DOHH2 (cell line): ENCODE measurements around the gene ZSCAN2.

Experiments
- EZH2phosphoT487 ChIP-seq: fragments of 200-600 bp; sonication (generic); IDR thresholded peaks from 2 replicates; pipeline ENCODE4 v1.6.1; 2017; ENCODE audit warnings: borderline replicate concordance, mild to moderate bottlenecking, antibody characterized with exemption, low read length, moderate library complexity, mixed read lengths
- TF ChIP-seq, protein P1 (sequence below): fragments of 200-600 bp; sonication (generic); IDR thresholded peaks from one replicate; pipeline ENCODE4 v1.5.1; 2014; ENCODE audit warnings: antibody characterized with exemption, mild to moderate bottlenecking, low read depth, low read length; ENCODE audit not compliant: poor library complexity, severe bottlenecking

DNA sequence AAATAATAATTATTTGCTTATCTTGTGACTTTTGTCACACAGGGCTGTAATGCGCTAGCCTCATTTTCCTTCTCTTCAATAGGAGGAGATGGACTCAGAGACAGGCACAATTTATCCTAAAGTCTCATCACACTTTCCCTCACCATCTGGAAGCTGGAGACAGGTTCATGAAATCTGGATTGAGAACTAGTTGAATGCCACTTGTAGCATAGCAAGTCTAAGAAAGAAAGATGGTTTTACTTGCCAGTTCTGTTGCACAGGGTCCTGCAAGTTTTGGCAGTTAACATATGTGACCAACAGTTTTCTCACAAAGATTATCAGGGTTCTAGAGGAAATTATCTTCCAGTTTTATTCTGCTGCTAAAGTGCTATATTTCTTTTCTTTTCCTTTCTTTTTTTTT is 9.0 kb upstream of the ZSCAN2 start:
- TF ChIP-seq, protein P1, sequence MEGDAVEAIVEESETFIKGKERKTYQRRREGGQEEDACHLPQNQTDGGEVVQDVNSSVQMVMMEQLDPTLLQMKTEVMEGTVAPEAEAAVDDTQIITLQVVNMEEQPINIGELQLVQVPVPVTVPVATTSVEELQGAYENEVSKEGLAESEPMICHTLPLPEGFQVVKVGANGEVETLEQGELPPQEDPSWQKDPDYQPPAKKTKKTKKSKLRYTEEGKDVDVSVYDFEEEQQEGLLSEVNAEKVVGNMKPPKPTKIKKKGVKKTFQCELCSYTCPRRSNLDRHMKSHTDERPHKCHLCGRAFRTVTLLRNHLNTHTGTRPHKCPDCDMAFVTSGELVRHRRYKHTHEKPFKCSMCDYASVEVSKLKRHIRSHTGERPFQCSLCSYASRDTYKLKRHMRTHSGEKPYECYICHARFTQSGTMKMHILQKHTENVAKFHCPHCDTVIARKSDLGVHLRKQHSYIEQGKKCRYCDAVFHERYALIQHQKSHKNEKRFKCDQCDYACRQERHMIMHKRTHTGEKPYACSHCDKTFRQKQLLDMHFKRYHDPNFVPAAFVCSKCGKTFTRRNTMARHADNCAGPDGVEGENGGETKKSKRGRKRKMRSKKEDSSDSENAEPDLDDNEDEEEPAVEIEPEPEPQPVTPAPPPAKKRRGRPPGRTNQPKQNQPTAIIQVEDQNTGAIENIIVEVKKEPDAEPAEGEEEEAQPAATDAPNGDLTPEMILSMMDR: no peak
- no peak for TF ChIP-seq EZH2phosphoT487
